C4-2B (cell line): Measurements from ENCODE around the gene MET.

ENCODE experiments used
- H3K27ac ChIP-seq: fragments of 450-650 bp; 2 replicates; pipeline ENCODE4 v1.5.1; 2017
- ZFX ChIP-seq: fragments of 450-650 bp; IDR thresholded peaks from 2 replicates; pipeline ENCODE4 v1.6.1; 2017
- TF ChIP-seq, protein P1 (sequence below): fragments of 450-650 bp; conservative IDR thresholded peaks from 2 replicates; pipeline ENCODE4 v1.5.1; 2017; ENCODE audit warnings: mild to moderate bottlenecking

MET gene

DNA sequence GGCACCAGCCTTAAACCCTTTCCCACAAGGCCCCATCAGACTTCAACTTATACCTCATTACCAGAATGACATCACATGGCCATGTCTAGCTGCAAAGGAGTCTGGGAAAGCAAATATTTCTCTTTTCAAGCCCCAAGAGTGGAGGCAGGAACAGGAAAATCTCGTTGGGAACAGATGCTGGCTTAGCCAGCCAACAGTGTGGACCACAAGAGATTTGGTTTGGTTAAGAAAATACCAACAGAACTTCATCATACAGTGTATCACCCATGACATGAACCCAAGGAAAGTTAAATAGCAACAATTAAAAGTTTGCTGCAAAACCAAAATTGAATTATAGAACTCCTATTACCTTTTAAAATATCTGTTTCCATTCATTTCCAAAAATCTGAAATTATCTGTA, 2.2 kb upstream of the MET start:
- H3K27ac ChIP-seq: no peak overlapping the region
- TF ChIP-seq, protein P1, sequence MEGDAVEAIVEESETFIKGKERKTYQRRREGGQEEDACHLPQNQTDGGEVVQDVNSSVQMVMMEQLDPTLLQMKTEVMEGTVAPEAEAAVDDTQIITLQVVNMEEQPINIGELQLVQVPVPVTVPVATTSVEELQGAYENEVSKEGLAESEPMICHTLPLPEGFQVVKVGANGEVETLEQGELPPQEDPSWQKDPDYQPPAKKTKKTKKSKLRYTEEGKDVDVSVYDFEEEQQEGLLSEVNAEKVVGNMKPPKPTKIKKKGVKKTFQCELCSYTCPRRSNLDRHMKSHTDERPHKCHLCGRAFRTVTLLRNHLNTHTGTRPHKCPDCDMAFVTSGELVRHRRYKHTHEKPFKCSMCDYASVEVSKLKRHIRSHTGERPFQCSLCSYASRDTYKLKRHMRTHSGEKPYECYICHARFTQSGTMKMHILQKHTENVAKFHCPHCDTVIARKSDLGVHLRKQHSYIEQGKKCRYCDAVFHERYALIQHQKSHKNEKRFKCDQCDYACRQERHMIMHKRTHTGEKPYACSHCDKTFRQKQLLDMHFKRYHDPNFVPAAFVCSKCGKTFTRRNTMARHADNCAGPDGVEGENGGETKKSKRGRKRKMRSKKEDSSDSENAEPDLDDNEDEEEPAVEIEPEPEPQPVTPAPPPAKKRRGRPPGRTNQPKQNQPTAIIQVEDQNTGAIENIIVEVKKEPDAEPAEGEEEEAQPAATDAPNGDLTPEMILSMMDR: no peak
- TF ChIP-seq ZFX: no peak

DNA sequence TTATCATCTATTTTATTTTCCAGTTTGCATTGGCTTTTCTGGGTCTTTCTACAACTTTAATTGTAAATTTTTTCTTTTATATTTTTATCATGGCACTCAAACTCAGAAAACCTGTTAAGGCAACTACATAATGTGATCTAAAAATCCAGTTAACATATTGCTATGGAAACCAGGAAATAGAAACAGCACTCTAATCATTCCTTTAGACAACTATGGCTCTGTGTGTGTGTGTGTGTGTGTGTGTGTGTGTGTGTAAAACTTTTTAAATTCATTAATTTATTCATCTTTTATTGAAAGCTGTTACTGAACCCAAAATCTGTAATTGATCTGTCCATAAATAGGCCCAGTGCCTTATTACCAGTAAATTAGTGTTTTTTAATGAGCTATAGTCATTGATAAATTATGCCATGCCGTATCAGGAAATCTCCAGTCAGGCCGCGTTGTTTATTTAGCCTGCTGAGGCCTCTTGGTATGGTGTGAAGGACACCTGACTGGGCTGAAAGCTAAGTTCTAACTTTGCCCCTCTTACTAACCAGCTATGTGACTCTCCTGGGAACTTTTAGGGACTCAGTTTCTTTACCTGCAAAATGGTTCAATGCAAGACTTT, 1.5 kb upstream of the MET start:
- TF ChIP-seq, protein P1: no peak
- TF ChIP-seq ZFX: no peak

DNA sequence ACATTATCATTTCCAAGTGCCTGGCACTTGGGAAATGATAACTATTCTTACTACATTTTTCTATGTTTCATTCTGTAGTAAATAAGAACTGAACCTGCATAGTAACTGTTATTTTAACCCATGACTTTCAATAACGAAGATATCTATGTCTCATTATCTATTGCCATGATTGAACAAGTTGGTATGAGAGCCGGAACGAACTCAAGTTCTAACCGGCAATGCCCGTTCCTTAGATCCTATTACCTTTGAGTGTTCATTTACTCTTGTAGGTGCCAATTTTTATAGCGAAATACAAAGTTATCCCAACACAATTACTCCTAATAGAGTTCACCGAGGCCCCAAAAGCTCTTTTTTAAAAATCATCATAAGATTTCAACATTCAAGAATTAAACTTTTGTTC, 885 bp upstream of the MET start:
- no peak overlapping the region for H3K27ac ChIP-seq
- TF ChIP-seq ZFX: no peak
- TF ChIP-seq, protein P1: no peak

More for the DNA sequence above, 1.5 kb upstream of the MET start:
- no peak overlapping the region for H3K27ac ChIP-seq

DNA sequence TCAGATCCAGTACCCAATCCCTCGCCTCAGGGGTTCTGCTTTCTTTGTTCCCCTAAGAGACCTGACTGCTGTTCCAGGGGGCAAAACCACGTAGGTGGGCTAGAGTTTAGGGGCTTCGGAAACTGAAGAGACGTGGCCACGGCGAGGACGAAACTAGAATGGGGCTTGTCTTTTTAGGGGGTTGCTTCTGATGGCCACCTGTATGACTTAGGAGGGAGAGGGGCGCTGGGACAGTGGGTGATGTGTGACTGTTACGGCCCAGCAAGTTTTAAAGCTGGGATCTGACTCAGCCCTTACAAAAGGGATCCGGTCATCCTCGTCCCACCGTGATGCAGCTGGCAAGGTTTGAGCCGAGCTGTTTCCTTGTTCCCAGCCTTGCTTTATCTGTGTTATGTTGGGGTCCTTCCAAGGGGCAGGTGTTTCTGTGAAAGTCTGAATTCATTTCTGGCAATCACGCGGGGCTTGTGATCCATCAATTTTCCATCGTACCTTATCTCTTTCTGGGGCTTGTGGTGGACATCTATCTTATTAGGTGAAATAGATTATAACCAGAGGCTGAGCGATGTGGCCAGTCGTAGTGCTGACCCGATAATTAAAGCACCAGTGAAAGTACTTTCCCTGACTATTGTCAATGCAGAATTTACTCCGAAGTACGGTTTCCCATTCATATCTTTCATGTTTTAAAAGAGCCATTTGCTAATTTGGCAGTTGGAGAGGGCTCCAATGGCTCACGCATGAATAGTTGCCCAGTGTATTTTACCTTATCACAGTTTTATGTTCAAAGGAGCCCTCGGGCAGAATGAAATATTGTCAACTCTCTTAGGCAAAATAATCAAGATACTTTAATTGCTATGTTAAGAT, 830 bp downstream of the MET start:
- TF ChIP-seq ZFX: no peak
- TF ChIP-seq, protein P1: no peak
- H3K27ac ChIP-seq: peak overlapping the region; percentile 38; the same call in 1 of the 2 replicates

DNA sequence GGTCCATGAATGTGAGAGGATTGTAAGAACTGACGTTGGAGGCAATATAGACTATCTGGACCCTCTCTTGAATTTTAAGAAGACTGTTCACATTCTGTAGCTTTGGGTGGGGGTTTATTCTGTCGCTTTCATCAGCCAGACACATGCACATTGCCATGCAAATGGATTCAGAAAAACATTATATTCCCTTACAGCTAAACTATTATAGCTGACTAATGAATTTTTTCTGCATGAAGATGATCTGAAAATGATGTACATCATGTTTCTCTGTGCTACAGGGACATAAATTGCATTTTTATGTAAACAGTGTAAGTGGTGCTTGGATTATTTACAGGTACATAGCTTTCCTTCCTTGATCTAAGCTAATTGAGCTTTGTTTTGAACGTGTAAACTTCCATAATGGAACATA, 1.5 kb downstream of the MET start:
- TF ChIP-seq, protein P1: no peak
- H3K27ac ChIP-seq: no peak overlapping the region

DNA sequence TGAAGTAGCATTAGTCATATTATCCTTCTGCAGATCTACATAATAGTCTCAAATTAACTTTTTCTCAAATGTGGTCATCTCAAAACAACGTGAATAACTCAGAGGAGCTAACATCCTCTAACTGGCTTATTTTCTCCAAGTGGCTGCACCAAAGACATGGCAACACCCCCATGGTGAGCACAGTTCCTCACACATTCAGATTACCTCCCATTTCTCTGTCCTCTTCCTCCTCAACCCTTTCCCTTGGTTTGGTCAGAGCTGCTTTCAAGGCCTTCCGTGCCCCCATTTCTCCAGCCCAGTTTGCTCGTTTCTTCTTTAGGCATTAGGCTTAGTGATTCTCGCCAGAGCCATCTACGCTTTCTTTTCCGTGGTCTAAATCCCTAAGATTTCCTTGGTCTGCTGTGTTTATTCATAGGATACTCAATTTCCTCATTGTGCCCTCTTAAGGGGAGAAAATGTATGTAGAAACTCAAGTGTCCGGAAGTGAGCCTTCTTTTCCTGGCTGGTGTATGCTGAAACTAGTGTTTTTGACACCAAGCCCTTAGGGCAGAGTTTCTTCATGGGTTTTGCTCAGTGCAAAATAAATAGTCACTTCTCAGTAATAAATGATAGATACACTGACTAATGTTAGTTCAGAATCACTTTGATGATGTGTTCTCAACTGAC, 2.6 kb downstream of the MET start:
- H3K27ac ChIP-seq: no peak overlapping the region
- TF ChIP-seq, protein P1: no peak
- TF ChIP-seq ZFX: no peak

DNA sequence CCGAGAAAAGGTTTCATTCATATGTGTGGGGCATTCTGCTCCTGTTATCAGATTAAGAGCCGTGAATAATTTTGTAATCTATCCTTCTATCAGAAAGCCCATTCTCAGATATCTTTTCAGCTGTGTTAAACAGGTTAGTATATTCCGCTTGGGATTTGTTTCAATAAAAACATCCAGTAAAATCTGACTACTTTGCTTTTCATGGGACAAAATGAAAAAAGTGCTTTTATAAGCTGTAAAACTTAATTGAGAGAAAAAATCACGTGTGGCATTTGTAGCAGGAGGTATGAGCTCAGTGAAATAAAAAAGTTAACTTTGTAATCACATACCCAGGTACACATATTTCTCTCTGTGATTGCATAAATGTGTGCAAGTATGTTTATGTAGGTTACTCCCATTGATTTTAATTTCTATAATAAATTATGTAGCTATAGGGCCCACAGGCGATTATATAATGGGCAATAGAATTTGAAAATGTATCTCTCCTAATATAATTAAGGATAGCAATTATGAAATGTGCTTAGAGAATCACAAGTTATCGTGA, 3.9 kb downstream of the MET start:
- H3K27ac ChIP-seq: no peak overlapping the region

More for the DNA sequence above, 3.9 kb downstream of the MET start:
- TF ChIP-seq, protein P1: no peak
- TF ChIP-seq ZFX: no peak
